ENCODE measurements around the gene HOTAIR. TPM values are rescaled to one million over a fixed set of nuclear protein-coding genes. Genes with fewer than 3 reads are reported as not detected.

HOTAIR gene
- total and polyA plus RNA-seq, 2 donors (not counting 3 experiments of a cell fraction or from before 2014, with no cell fraction given): not detected

DNA sequence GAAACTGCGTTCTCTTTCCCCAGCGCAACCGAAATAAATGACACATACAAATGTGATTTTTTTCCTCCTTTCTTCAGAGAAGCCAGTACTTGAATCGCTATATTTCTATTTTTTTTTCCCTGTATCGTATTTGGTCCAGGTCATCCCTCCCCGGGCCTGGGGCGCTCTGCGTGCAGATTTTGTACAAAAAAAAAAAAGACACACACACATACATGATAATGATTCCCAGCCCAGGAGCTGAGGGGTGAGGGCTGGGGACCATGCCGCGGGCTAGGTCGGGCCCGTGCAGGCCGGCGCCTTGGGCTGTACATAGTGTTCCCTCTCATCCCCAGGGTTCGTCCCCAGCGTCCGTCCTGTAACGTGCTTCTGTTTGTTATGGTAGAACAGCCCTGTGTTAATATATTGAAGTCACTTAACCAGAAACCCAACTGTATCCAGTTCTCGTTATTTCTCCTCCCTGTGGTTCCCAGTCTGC is 28.2 kb upstream of the HOTAIR start:
- TF ChIP-seq POLR2A (IDR thresholded peaks at IDR 0.05; ENCODE audit: low read depth, low read length) (no peak), MYC (IDR thresholded peaks at IDR 0.05; ENCODE audit: low read depth, low read length) (no peak), EZH2 (IDR thresholded peaks at IDR 0.05; ENCODE audit: borderline replicate concordance, low read depth, low read length, severe bottlenecking) (no peak), JUN (IDR thresholded peaks at IDR 0.05; ENCODE audit: borderline replicate concordance, insufficient read depth, insufficient read length, low read depth) (no peak), GATA2 (IDR thresholded peaks at IDR 0.05; ENCODE audit: insufficient read depth, insufficient read length, low read depth, low read length) (no peak), FOS (IDR thresholded peaks at IDR 0.05; ENCODE audit: borderline replicate concordance, insufficient read depth, low read length) (no peak), POLR2AphosphoS5 (IDR thresholded peaks at IDR 0.05; ENCODE audit: insufficient read depth, low read depth, low read length) (no peak)
- TF ChIP-seq, protein P1, sequence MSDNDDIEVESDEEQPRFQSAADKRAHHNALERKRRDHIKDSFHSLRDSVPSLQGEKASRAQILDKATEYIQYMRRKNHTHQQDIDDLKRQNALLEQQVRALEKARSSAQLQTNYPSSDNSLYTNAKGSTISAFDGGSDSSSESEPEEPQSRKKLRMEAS (IDR thresholded peaks at IDR 0.05; ENCODE audit: insufficient read depth, insufficient read length): no peak
- TF ChIP-seq, protein P2, sequence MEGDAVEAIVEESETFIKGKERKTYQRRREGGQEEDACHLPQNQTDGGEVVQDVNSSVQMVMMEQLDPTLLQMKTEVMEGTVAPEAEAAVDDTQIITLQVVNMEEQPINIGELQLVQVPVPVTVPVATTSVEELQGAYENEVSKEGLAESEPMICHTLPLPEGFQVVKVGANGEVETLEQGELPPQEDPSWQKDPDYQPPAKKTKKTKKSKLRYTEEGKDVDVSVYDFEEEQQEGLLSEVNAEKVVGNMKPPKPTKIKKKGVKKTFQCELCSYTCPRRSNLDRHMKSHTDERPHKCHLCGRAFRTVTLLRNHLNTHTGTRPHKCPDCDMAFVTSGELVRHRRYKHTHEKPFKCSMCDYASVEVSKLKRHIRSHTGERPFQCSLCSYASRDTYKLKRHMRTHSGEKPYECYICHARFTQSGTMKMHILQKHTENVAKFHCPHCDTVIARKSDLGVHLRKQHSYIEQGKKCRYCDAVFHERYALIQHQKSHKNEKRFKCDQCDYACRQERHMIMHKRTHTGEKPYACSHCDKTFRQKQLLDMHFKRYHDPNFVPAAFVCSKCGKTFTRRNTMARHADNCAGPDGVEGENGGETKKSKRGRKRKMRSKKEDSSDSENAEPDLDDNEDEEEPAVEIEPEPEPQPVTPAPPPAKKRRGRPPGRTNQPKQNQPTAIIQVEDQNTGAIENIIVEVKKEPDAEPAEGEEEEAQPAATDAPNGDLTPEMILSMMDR (IDR thresholded peaks at IDR 0.05; ENCODE audit: extremely low read depth in 1 of 2, insufficient read depth in 1 of 2, low read depth in 1 of 2, low read length in 2 of 2): no peak
- no peaks in the 10 kb centered on the region for H4K20me1 ChIP-seq (replicated peaks; ENCODE audit: control insufficient read depth, extremely low read depth, insufficient read depth, low read length)
- H3K4me2 ChIP-seq (ENCODE audit: insufficient read depth, low read length): no peak overlapping the region
- no peak for DNase-seq (ENCODE audit: low read depth, low spot score)
- BruUV-seq (replicated peaks): no TSS peak
- no peak overlapping the region for H3K4me3 ChIP-seq (replicated peaks in 1 of 3; ENCODE audit: insufficient read depth in 1 of 3, low read depth in 1 of 3, low read length in 3 of 3)
- H3K79me2 ChIP-seq (ENCODE audit: control insufficient read depth, insufficient read depth, low read length): no peaks in the 10 kb centered on the region
- H2AFZ ChIP-seq (ENCODE audit: low read depth, low read length): no peak overlapping the region
- no peaks in the 10 kb centered on the region for H3K9me3 ChIP-seq (replicated peaks; ENCODE audit: control insufficient read depth, insufficient read depth, low read length)
- no peak overlapping the region for H3K27ac ChIP-seq (ENCODE audit: insufficient read depth, low read depth, low read length)
- intact Hi-C loops (cut with micrococcal nuclease): loop anchor here (10.0 kb wide), 1 partner anchor 362 kb away; the partner anchor contains the start of gene GPR84
- dilution Hi-C loops (cut with MboI; ENCODE audit: extremely low pct_ligation_motif_present, low sequenced_read_pairs): no loop called here
- no peaks in the 10 kb centered on the region for H3K9me1 ChIP-seq (replicated peaks; ENCODE audit: control insufficient read depth, extremely low read depth, insufficient read depth, low read length)
- peaks cover 78 to 95% of the 10 kb centered on the region in 2 experiments for H3K27me3 ChIP-seq (ENCODE audit: control insufficient read depth in 2 of 2, insufficient read depth in 2 of 2, low read length in 2 of 2)
- CTCF ChIA-PET: interaction anchor here (0.8 to 17.0 kb wide), 3 partner anchors 193 to 205 kb away, joined by 3 to 616 read pairs (median 235); partner anchors contain the start of gene SMUG1
- FAIRE-seq: no peak
- POLR2A ChIA-PET: no interaction called here
- no peak overlapping the region for H3K9ac ChIP-seq (replicated peaks; ENCODE audit: extremely low read depth, insufficient read depth, low read length)
- no peaks in the 10 kb centered on the region for H3K4me1 ChIP-seq (ENCODE audit: control insufficient read depth, extremely low read depth, insufficient read depth, low read length)
- no peaks in the 10 kb centered on the region for H3K36me3 ChIP-seq (ENCODE audit: control insufficient read depth in 2 of 2, extremely low read depth in 1 of 2, insufficient read depth in 2 of 2, low read length in 2 of 2)
